Spleen (tissue), 11 donors: ENCODE measurements around the gene NUDT7. TPM values are rescaled to one million over a fixed set of nuclear protein-coding genes. Genes with fewer than 3 reads are reported as not detected.

Source experiments
- DNase-seq: peaks from one replicate; pipeline ENCODE4 v3.0.0-alpha.2; 2020
- H3K27ac ChIP-seq, 8 donors: fragments of 200-600 bp; sonication (generic) in 7 of 8; 1 replicate in 4 of 8; 2 replicates in 4 of 8; pipeline versions ENCODE4 v1.5.0 to v1.8.0; 2016 to 2021; ENCODE audit warnings: inconsistent platforms in 4 of 8, mild to moderate bottlenecking in 4 of 8, moderate library complexity in 1 of 8
- H3K27me3 ChIP-seq, 7 donors: fragments of 200-600 bp; sonication (generic) in 6 of 7; replicated peaks in 1 of 7; 1 replicate in 4 of 7; 2 replicates in 3 of 7; pipeline versions ENCODE4 v1.5.0 to v1.8.0; 2016 to 2021; ENCODE audit warnings: inconsistent platforms in 3 of 7, mild to moderate bottlenecking in 1 of 7
- H3K36me3 ChIP-seq, 6 donors: fragments of 200-600 bp; sonication (generic) in 5 of 6; 1 replicate in 4 of 6; 2 replicates in 2 of 6; pipeline versions ENCODE4 v1.5.0 to v1.8.0; 2016 to 2021; ENCODE audit warnings: inconsistent platforms in 2 of 6
- H3K4me1 ChIP-seq, 6 donors: fragments of 200-600 bp; sonication (generic) in 5 of 6; 1 replicate in 3 of 6; 2 replicates in 3 of 6; pipeline versions ENCODE4 v1.5.0 to v1.8.0; 2016 to 2021; ENCODE audit warnings: inconsistent platforms in 3 of 6
- H3K4me3 ChIP-seq, 8 donors: fragments of 200-600 bp; sonication (generic) in 7 of 8; 1 replicate in 4 of 8; 2 replicates in 4 of 8; pipeline versions ENCODE4 v1.5.0 to v1.8.0; 2016 to 2021; ENCODE audit warnings: inconsistent platforms in 4 of 8, mild to moderate bottlenecking in 4 of 8, moderate library complexity in 2 of 8
- H3K9me3 ChIP-seq, 8 donors: fragments of 200-600 bp; sonication (generic) in 7 of 8; 1 replicate in 4 of 8; 2 replicates in 4 of 8; pipeline versions ENCODE4 v1.5.0 to v1.8.0; 2016 to 2021; ENCODE audit warnings: inconsistent platforms in 4 of 8
- POLR2A ChIP-seq, 3 donors: fragments of 450-650 bp; IDR thresholded peaks; one replicate each; pipeline ENCODE4 v1.5.1; 2017; ENCODE audit warnings: antibody characterized with exemption in 3 of 3, mild to moderate bottlenecking in 1 of 3
- POLR2AphosphoS5 ChIP-seq, 3 donors: sonication (generic); formaldehyde crosslinking; IDR thresholded peaks; one replicate each; pipeline ENCODE4 v1.5.1; 2017; ENCODE audit warnings: antibody characterized with exemption in 3 of 3
- WGBS, 5 donors: extraction: QIAGEN DNeasy Blood & Tissue Kit in 3 of 5; methylation state at CpG; one replicate each; pipeline versions ENCODE4 v1.1.5 to v1.1.7; 2013 to 2018; 5-methylcytosine and 5-hydroxymethylcytosine counted together
- intact Hi-C: fragments of 100-400 bp; cut with DNase I; formaldehyde crosslinking; loops from one replicate; pipeline ENCODE4 v1.15.0; 2023; ENCODE audit warnings: low total_unique reads
- polyA plus RNA-seq, 3 donors: library from polyadenylated mRNA; stranded (reverse); fragments of 200-250 nt; gene quantifications; one replicate each; pipeline ENCODE4 v1.2.1, GENCODE V29; 2013
- total RNA-seq, 7 donors: library from RNA; depleted of rRNA in 3 of 7; stranded (reverse); fragments of >200 nt in 3 of 7; fragmentation: NEBNext Ultra II Directional in 4 of 7; extraction: Animal tissue kit (Norgen Biotek cat#: 25700) in 4 of 7; gene quantifications; one replicate each; pipeline versions ENCODE4 v1.1.0 to v1.2.1, GENCODE V29; 2016 to 2021
- TF ChIP-seq, protein P1 (sequence below), 11 experiments: fragments of 200-600 bp in 7 of 11; fragments of 450-650 bp in 4 of 11; sonication (generic) in 4 of 11; IDR thresholded peaks in 8 of 11; conservative IDR thresholded peaks in 3 of 11; 1 replicate in 7 of 11; 2 replicates in 4 of 11; pipeline versions ENCODE4 v1.4.0 to v1.8.0; 2016 to 2021; ENCODE audit warnings: antibody characterized with exemption in 11 of 11, inconsistent platforms in 4 of 11, mild to moderate bottlenecking in 1 of 11
- donor health status: healthy with polysubstance abuse.
- donor health status: DM: no; HTN: no; CAD: no; lungs with moderate emphysema.
- donor health status: DM: no; HTN: no; CAD: no.
- donor health status: Bipolar disorder and iron deficiency.
- donor health status: healthy.
- donor health status: DM: no; HTN: no; CAD: no.
- donor health status: DM: yes; HTN: yes; CAD: no.

The NUDT7 gene
- total and polyA plus RNA-seq, 10 donors, result 5.2 to 14.0 (median 9.6) TPM

GRCh38 chr16:77788181-77789084 lies 66.1 kb downstream of the NUDT7 start, which contains the start of gene VAT1L:
VAT1L (plus strand) TSS chr16:77788564; CDS start chr16:77788683, 119 bp downstream.
- H3K4me1 ChIP-seq, result peaks cover 9 to 24% (median 18%) of the 10 kb centered on the region in 6 donors
- WGBS, 5 donors, result 0 to 4% (median 1%) methylated on average over 31 to 78 of the region's 78 CpGs
- intact Hi-C loops, result no loop called here
- H3K9me3 ChIP-seq, result no peaks in the 10 kb centered on the region
- H3K36me3 ChIP-seq, result no peaks in the 10 kb centered on the region
- TF ChIP-seq POLR2A (IDR thresholded peaks at IDR 0.05) (no peak), POLR2AphosphoS5 (IDR thresholded peaks at IDR 0.05) (no peak)
- TF ChIP-seq, protein P1, sequence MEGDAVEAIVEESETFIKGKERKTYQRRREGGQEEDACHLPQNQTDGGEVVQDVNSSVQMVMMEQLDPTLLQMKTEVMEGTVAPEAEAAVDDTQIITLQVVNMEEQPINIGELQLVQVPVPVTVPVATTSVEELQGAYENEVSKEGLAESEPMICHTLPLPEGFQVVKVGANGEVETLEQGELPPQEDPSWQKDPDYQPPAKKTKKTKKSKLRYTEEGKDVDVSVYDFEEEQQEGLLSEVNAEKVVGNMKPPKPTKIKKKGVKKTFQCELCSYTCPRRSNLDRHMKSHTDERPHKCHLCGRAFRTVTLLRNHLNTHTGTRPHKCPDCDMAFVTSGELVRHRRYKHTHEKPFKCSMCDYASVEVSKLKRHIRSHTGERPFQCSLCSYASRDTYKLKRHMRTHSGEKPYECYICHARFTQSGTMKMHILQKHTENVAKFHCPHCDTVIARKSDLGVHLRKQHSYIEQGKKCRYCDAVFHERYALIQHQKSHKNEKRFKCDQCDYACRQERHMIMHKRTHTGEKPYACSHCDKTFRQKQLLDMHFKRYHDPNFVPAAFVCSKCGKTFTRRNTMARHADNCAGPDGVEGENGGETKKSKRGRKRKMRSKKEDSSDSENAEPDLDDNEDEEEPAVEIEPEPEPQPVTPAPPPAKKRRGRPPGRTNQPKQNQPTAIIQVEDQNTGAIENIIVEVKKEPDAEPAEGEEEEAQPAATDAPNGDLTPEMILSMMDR (IDR thresholded peaks at IDR 0.05 in 8 of 11, conservative IDR thresholded peaks at IDR 0.05 in 3 of 11), result no peak
- DNase-seq, result no peak
- H3K27ac ChIP-seq, result no peak within 1 kb of the TSS
- H3K27me3 ChIP-seq, result peaks cover 3 to 85% (median 49%) of the 10 kb centered on the region in 7 donors
- peak within 1 kb of the TSS; percentile 25 to 73 (median 40) for H3K4me3 ChIP-seq

DNA sequence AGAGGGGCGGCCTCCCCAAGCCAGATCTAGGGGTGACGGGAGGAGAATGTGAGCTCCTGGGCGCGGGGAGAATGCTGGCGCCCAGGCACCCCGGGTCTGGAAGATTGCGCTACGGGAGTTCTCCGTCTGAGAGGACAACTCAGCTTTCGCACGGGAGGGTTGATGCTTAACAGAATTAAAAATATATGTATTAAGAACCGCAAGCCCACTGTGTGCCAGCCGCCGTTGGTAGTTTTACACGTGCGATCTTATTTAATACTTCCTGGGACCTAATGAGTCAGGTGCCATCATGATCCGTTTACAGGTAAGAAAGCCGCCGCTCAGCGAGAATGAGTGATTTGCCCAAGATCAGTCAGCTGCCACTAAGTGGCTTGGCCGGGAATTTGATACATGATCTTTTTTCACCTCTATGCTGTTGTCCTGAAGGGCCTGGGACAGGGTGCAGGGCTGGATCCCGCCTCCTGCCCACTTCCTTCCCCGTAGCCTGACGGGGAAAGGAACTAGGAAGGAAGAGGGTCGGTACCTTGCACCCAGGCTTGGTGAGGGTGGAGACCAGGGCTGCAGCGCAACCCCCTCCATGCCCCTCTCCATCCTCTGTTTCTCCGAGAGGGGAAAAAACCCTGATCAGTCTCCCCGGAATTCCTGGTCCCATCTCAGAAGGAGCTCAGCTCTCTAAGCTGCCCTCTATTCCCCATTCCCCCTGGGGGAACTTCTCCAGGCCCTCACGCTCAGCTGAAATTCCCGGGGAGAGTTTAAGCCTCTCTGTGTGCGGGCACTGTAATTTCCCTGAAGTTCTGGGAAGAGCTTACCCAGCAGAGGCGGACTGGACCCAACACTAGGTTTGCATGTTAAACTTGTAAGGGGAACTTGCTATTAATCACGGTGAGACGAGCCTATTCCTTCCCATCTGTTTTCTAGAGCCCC lies 67.0 kb downstream of the NUDT7 start:
- Histone ChIP-seq H3K27ac (no peak overlapping the region), H3K4me1 (peaks cover 9 to 24% (median 18%) of the 10 kb centered on the region in 6 donors), H3K27me3 (peaks cover 3 to 86% (median 49%) of the 10 kb centered on the region in 7 donors), H3K9me3 (no peaks in the 10 kb centered on the region), H3K4me3 (peak overlapping the region in 7 of 8 donors; percentile 25 to 73 (median 40)), H3K36me3 (no peaks in the 10 kb centered on the region)
- intact Hi-C loops, result no loop called here
- TF ChIP-seq, protein P1 (IDR thresholded peaks at IDR 0.05 in 8 of 11, conservative IDR thresholded peaks at IDR 0.05 in 3 of 11), result no peak
- TF ChIP-seq POLR2A (IDR thresholded peaks at IDR 0.05), result no peak
- TF ChIP-seq POLR2AphosphoS5 (IDR thresholded peaks at IDR 0.05), result no peak
- 3 to 4% (median 4%) methylated on average over 33 to 34 of the region's 34 CpGs for WGBS, 5 donors
- DNase-seq, result no peak

DNA sequence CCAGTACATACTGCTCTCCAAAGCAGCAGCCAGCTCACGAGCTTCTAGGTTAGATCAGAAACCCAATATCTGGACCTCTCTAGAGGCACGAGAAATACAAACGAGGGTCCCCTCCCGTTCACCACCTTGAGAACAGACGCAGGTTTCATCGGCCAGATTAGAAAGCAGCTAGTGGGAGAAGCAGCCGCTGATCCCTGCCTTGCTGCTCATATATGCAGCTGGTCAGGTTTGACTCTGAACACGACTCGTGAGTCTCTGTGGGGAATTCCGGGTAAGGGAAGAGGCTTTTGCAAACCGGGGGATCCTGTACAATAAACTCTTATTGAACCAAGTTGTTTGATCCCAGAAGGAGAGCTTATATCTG lies 67.7 kb downstream of the NUDT7 start:
- 5 to 17% (median 9%) methylated on average over 11 of the region's 11 CpGs for WGBS, 5 donors
- Histone ChIP-seq H3K27me3 (peaks cover 3 to 82% (median 49%) of the 10 kb centered on the region in 7 donors), H3K4me3 (no peak overlapping the region), H3K27ac (no peak overlapping the region), H3K9me3 (no peaks in the 10 kb centered on the region), H3K4me1 (peaks cover 9 to 24% (median 18%) of the 10 kb centered on the region in 6 donors), H3K36me3 (no peaks in the 10 kb centered on the region)
- intact Hi-C loops, result no loop called here
- TF ChIP-seq, protein P1 (IDR thresholded peaks at IDR 0.05 in 8 of 11, conservative IDR thresholded peaks at IDR 0.05 in 3 of 11), result no peak
- TF ChIP-seq POLR2A (IDR thresholded peaks at IDR 0.05) (no peak), POLR2AphosphoS5 (IDR thresholded peaks at IDR 0.05) (no peak)
- DNase-seq, result no peak
